A549 treated with AZD2906 at 1 μM for 4 hours (cell line): ENCODE results near the gene MEI1. TPM values are rescaled to one million over a fixed set of nuclear protein-coding genes. Genes with fewer than 3 reads are reported as not detected.

Experiments used
- total RNA-seq: library from RNA; stranded (reverse); fragments of 200-300 nt; extraction: Qiagen RNA extraction; gene quantifications from 5 replicates; pipeline ENCODE4 v1.2.3, GENCODE V29; 2022

Gene MEI1, protein sequence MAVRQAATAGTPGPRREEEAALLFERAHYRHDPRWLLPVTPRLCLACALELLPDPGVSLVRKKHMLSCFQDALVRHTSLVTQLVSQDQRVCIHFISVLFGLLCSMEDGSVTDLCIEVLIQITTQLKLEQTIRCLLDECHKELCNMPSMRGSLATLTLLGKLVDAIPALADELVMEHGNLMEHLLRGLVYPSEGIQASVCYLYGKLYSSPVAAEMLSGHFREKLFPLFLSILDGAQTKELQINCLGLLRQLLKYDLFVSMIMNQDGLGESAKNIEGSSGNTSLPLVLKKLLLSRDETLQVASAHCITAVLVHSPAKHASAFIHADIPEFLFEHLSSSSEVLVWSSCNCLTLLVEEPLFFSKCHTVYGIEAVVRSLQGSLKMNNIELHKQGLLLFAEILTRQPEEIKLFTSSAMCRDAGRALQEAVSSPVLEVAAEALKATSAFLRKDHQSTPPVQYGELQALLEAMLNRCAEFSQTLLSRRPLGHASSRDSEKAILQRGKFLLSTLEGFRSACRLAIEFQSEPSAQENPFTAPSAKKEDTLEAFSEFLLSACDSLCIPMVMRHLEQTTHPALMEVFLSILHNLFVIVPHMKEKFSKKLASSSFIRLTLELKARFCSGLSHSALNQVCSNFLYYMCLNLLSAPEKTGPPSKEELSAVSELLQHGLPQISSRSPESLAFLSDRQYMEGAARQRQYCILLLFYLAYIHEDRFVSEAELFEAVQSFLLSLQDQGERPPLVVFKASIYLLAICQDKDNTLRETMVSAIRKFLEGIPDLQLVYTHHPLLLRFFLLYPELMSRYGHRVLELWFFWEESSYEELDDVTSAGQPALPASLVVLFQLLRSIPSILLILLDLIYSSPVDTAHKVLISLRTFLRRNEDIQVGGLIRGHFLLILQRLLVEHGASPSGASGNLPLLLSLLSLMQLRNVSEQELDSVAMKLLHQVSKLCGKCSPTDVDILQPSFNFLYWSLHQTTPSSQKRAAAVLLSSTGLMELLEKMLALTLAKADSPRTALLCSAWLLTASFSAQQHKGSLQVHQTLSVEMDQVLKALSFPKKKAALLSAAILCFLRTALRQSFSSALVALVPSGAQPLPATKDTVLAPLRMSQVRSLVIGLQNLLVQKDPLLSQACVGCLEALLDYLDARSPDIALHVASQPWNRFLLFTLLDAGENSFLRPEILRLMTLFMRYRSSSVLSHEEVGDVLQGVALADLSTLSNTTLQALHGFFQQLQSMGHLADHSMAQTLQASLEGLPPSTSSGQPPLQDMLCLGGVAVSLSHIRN
- total RNA-seq = not detected in 5 replicates

DNA sequence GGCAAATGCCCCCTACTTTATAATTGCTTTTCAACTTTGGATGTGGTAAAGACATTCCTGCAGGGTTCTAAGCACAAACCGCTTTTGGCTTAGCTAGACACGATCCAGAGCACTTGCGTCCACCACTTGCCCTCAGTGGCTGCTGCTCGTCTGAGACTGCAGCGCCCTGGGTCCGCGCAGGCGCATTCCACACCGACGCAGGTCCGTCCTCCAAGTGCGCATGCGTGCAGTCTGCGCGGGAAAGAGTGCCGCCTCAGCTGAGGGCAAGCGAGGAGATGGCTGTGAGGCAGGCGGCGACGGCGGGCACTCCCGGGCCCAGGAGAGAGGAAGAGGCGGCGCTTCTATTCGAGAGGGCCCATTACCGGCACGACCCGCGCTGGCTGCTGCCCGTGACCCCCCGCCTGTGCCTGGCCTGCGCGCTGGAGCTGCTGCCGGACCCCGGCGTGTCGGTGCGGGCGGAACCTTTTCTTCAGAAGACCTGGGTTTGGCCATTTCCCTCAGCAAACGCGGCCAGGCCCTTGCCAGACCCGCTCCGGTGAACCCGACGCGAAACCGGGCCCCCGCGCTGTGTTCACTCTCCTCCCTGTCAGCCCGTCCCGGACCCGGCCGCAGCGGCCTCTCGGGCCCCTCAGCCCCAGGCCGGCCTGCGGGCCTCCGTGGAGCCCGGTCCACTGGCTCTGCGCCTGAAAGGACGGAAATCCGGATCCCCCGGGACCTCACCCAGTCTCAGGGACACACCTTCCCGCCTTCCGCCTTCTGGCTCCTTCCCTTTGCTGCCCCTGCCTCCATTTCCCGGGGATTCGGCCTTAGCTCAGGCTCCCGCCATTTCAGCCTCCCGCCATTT, at the start of gene MEI1:
Gene MEI1, plus strand, starts transcription at position 240 of the 844 bp plus-strand sequence. Its CDS starts 36 bp downstream, at position 276.

DNA sequence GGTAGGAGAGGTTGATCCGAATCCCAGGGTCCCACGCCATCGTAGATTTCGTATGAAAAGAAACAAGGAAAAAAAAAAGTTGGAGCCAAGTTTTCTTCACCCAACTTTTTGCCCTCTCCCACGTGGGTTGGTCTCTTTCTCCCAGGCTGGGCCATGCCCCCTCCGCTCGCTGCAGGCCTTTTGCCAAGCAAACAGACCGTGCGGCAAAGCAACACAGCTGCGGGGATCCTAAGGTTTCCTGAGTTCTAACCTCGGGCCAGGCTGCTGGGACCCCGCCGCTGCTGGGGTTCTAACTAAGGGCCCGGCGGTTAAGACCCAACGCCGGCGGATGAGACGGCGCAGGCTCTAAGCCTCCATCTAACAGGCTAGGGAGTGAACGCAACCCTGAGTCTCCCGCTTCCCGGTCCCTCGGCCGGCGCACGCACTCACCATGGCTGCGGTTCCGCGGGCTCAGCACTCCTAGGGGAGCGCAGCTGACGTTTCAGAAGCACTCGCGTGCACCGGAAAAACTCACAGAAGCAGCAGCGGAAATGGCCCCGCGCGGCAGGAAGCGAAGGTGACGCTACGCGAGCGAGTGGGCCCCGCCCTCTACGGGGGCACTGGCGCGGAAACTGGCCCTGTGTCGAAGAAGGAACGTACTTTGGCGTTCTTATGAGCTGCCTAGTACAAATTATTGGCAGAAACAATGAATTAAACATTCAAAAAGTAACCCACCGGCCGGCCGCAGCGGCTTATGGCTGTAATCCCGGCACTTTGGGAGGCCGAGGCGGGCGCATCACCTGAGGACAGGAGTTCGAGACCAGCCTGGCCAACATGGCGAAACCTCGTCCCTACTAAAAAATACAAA, 10.7 kb upstream of the MEI1 start, which contains the start of gene SNU13:
Gene SNU13, minus strand, starts transcription at position 503 of the 847 bp plus-strand sequence. Its CDS starts 71 bp downstream, at position 432.

DNA sequence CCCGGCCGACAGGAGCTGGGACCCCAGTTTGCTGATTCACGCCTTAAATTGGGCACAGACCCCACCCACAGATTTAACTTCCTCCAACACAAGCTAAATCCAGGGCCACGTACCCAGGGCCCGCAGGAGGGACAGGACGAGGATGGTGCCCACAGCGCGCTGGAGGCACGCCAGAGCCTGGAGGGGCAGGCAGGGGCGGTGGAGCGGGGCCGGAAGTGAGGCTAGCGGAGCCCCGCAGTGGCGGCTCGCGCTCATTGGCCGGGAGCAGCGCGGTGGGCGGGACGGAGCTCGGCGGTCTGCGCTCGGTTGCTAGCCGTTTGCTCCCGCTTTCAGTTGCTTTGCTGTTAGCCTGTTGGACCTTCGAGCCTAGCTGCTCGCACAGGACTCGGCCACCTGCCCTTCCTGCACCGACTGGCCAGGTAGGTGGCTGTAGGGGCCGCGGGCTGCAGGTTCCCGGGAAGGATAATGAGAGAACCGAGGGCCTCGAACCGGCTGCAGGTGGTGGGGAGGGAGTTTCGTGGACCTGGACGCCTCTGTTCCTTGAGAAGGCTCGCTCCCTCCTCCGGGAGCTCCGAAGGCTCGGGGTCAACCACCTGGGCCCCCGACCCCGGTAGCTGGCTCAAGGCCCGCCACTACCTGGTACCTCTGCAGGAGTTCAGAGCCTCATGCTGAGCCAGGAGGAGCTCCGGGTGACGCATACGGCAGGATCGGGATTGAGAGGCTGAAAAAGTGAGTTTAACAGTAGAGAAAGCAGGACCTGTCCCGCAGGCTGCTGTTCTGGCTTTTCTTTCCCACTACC, 101.2 kb downstream of the MEI1 start, which contains the start of gene CCDC134:
Gene CCDC134, plus strand, starts transcription at position 332 of the 799 bp plus-strand sequence. CDS start 8,212 bp downstream, outside the sequence.

DNA sequence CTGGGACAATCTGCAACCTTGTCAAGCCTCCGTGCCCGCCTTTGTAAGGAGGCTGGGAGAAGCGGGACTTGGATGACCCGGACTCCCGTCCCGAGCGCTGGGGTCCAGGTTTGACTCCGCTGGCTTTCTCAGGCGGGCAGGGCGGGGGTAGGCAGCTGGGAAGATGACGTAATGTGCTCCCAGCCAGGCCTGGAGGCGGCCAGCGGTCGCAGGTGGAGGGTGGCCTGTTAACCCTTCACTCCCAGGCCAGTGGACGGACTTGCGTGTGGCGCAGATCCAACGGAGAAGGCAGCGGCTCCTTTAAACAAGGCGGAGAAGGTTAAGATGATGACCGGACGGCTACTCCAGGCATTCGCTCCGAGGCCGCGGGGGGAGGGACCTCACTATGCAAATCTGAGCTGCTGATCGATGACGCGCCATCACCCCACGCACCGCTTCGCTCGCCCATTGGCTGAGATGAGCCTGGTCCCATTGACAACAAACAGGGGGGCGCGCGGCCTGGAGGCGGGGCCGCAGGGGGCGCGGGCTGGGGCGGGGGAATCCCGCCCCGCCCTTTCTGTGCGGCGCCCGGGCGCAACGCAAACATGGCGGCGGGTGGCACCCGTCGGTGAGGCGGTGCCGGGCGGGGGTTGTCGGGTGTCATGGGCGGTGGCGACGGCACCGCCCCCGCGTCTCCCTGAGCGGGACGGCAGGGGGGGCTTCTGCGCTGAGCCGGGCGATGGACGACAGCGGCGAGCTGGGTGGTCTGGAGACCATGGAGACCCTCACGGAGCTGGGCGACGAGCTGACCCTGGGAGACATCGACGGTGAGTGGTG, 133.5 kb downstream of the MEI1 start, which contains the start of gene SREBF2:
Gene SREBF2, plus strand, starts transcription at position 553 of the 816 bp plus-strand sequence. Its CDS starts 166 bp downstream, at position 719.

Other genes starting within 250 kb of the MEI1 start
- gene PHF5A, start 230.8 kb upstream of the MEI1 start, total RNA-seq = 56.1 to 71.7 TPM (median 63.8 TPM) in 5 replicates
- gene ACO2, start 230.4 kb upstream of the MEI1 start, total RNA-seq = 48.1 to 49.8 TPM (median 49.3 TPM) in 5 replicates
- 24.3 to 47.1 TPM (median 40.7 TPM) in 5 replicates for gene POLR3H, start 155.0 kb upstream of the MEI1 start, total RNA-seq
- gene CSDC2, start 138.5 kb upstream of the MEI1 start, total RNA-seq = 1.9 to 3.0 TPM (median 2.1 TPM) in 5 replicates
- gene PMM1, start 109.7 kb upstream of the MEI1 start, total RNA-seq = 26.3 to 31.9 TPM (median 30.1 TPM) in 5 replicates
- gene DESI1, start 78.5 kb upstream of the MEI1 start, total RNA-seq = 12.9 to 15.0 TPM (median 14.6 TPM) in 5 replicates
- 274 to 333 TPM (median 295 TPM) in 5 replicates for gene XRCC6, start 78.2 kb upstream of the MEI1 start, total RNA-seq
- gene SNU13, start 10.6 kb upstream of the MEI1 start, total RNA-seq = 96.4 to 198 TPM (median 177 TPM) in 5 replicates
- gene CCDC134, start 101.2 kb downstream of the MEI1 start, total RNA-seq = 2.7 to 3.1 TPM (median 2.8 TPM) in 5 replicates
- gene SREBF2, start 133.6 kb downstream of the MEI1 start, total RNA-seq = 24.7 to 30.4 TPM (median 28.5 TPM) in 5 replicates
- gene SHISA8, start 215.6 kb downstream of the MEI1 start, total RNA-seq = 0.18 to 0.30 TPM (median 0.23 TPM) in 4 of 5 replicates, not detected in the other
- 0.12 to 0.23 TPM (median 0.14 TPM) in 5 replicates for gene TNFRSF13C, start 227.3 kb downstream of the MEI1 start, total RNA-seq
- 27.0 to 40.5 TPM (median 35.9 TPM) in 5 replicates for gene CENPM, start 247.6 kb downstream of the MEI1 start, total RNA-seq